SH-SY5Y (cell line): ENCODE data around the gene TMEM174.

Experiments
- GATA2 ChIP-seq: IDR thresholded peaks from 2 replicates; pipeline ENCODE4 v1.6.1; 2011; ENCODE audit warnings: mild to moderate bottlenecking, low read depth, low read length
- GATA3 ChIP-seq: IDR thresholded peaks from 2 replicates; pipeline ENCODE4 v1.6.1; 2011; ENCODE audit warnings: low read depth, mild to moderate bottlenecking, low read length, moderate library complexity

- TF ChIP-seq GATA2 (no peak), GATA3 (no peak)
Measured at GRCh38 chr5:73193592-73193991, 20.6 kb downstream of the TMEM174 start.
